ENCODE results near the gene MBD3.

The MBD3 gene

DNA sequence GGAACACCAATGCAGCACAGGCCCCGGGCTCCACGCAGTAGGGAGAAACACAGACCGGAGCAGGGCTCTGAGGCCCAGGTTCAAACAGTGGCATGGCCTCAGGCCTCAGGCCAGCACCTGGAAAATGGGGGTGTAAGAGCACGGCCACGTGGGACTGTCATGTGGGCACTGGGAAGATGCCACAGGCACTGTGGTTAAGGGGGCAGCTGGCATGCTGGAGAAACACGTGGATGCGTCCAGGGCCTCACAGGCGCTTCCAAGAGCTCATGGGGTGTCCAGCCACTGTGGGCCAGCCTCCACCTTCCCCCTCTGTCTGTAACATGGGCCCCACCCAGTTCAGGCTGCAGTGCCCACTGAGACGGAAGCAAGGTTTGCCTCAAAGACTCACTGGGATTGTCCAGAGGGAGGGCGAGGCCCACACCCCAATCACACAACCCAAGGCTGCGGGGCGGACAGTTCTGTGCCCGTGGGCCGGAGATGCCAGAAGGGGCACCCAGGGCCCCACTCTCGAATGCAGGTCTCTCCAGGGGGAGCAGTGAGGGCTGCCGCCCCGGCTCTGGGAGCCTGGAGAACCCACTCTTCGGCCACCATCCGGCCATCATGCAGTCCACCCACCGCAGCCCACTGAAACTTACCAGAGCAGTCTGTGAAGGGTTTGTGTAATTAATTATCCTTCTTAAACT lies 6.3 kb upstream of the MBD3 start:
- DNase-seq (ENCODE audit: low spot score): no peak

DNA sequence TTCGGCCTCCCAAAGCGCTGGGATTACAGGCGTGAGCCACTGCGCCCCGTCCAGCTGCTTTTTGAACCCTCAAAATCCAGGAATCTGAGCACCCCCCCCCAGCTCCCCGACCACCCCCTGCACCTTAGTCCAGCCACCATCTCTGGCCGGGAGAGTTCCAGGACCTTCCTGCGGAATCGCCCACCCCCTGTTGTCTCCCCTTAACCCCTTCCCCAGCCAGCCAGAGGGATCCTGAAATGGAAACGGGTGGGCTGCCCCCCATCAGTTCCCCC lies 772 bp upstream of the MBD3 start:
- DNase-seq (ENCODE audit: low spot score): no peak

DNA sequence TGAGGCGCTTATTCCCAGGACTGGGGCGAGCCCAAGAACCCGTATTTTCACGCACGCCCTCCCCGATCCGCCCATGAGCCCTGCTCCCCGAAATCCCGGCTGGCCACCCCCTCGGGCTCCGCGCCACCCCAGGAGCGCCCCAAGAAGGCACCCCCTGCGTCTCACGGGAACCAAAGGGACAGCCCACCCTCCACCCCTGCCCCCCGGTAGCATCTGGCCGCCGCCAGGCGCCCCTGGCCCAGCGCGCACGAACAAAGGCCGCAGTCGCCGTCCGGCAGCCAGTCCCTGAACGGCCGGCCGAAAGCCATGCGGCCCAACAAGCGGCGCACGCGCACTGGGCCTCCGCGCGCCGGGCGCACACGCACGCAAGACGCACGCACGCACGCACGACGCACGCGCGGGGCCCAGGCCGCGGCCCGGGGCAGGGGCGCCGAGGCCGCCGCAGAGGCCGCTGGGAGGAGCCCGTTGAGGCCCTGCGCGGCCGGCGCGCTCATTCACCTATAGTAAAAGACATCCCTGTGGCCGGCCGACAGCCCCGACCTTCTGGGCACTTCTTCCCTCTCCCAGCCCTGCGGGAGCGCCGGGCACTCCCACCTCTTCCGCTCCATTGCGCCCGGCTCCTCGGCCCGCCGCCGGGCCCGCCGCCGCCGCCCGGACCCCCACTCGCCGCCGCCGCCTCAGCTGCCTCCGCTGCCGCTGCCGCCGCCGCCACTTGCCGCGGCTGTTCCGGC lies 476 bp downstream of the MBD3 start:
- peak; percentile 99 for DNase-seq (ENCODE audit: low spot score)

DNA sequence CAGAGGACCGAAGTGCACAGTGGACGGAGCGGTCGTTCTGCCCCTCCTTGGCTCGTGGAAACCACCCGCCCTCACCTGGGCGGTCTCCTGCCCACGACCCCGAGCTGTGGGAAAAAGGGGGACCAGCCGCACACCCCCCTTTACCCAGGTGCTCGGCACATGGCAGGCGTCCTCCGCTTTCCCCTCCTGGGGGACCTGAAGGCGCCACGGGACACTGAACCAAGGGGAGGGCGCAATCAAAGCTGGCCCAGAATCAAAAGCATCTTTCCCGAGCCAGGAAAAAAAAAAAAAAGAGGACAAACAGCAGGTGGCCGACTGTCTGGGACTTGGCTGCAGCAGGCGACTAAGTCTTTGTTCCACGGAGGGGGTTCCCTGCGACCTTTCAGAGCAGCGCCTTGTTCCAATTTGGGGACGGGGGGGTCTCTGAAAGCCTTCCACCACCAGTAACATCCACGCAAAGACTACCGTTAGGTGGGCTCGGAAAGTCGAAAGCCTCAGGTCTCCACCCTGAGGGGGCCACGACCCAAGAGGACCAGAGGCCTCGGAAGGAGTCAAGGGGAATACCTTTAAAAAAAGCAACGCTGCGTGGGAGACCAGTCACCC lies 1.1 kb downstream of the MBD3 start:
- DNase-seq (ENCODE audit: low spot score): peak; percentile 40

DNA sequence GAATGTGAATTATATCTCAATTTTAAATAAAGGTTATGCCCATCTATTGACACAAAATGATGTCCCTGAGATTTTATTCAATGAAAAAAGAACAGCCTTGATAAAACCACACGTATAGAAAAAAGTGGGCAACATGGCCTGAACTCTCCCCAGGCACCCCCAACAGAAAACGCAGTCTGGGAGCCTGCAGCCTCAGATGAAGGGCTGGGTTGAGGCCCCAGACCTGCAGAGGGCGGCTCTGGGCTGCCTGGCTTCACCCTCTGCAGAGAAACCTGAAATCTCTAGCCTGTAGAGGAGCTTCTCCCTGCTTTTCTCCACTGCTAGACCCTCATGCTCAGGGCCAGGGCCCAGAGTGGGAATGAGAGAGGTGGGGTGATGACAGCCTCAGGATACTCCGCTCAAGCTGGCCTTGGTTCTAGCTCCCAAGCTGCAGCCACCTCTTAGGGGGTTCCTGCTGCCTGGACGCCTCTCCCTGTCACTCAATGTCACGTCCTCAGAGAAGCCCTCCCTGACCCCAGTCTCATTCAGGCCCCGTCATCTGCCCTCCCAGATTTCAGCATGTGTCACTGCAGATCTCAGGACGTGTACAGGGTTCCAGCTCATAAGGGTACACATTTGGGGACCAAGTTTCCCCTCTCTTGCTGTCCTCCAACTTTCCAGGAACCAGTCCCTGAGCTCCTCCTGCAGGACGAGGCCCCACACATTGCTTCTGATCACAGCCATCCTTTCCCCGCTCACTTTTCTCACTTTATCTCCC lies 1.8 kb downstream of the MBD3 start:
- peak; percentile 59 for DNase-seq (ENCODE audit: low spot score)

DNA sequence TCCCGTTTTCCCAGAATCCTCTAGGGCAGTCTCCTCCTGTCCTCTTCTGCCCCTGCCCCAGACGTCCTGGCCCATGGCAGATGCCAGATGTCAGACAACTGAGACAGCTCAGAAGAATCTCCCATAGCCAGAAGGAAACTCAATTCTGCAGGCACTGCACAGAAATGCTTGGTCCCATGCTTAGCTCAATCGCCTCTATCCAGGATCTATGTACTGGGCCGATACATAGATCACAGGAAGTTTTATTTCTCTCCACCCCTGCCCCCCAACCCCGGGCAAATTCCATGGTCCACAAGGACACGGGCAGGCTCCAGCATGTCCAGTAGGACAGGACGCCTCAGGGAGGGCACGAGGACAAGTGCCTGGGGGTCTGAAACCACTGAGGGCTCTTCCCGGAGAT lies 4.8 kb downstream of the MBD3 start:
- no peak for DNase-seq (ENCODE audit: low spot score)

DNA sequence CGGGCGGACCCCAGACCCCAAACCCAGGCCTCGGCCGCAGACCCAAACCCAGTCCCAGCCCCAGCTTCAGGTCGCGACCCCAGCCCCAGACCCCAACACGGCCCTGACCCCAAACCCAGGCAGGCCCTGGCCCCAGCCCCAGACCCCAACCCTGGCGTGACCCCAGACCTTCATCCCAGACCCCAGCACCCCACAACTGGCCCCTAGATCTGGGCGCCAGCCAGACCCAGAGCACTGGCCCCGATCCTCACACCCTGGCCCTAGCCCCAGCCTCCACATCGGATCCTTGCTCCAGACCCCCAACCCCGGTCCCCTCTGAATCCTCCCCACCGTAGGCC lies 7.5 kb downstream of the MBD3 start:
- DNase-seq (ENCODE audit: low spot score): no peak

DNA sequence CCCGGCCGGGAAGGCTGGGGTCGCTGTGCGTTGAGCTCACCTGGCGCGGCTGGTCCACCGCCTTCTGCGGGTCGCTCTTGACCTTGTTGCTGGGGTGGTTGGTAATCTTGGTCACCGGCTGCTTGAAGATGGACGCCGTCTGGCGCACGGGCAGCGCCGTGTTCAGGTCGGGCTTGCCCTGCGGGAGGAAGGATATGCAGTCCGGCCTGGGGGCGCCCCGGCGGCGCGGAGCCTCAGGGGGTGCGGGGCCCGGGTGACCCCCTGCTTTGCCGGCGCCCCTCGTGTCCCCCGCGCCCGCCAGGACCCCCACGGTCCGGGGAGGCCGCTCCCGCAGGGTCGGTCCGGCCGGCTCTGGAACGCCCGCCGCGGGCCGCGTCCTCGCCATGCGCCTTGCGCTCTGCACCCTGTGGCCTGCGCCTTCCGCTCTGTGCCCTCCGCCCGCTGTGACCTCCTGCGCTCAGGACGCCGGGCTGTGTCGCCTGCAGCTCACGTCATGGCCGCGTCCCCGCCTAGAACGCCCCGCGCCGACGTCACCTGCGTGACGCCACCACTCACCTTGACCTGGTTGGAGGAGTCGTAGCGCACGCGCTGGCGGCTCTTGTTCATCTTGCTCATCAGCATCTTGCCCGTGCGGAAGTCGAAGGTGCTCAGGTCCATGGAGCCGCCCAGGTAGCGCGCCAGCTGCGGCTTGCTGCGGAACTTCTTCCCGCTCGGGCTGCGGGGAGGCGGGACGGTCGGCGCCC lies 8.0 kb downstream of the MBD3 start:
- DNase-seq (ENCODE audit: low spot score): no peak

DNA sequence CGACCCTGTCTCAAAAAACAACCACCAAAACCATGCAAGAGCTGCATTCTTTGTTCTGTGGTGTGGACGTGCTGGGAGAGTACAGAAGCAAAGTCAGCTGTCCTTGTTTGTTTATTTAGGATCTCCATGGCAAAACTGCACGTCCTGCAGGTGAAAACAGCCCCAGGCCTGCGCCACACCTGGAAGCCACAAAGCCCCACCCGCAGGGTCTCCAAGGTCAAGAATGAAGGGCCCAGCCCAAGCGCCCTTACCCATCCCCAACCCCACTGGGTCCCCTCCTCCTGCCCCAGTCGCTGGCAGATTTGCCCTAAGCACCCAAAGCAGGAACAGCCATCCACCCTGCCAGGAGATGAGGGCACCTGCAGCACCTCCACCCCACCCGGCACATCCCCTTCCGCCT lies 10.5 kb downstream of the MBD3 start:
- no peak for DNase-seq (ENCODE audit: low spot score)

DNA sequence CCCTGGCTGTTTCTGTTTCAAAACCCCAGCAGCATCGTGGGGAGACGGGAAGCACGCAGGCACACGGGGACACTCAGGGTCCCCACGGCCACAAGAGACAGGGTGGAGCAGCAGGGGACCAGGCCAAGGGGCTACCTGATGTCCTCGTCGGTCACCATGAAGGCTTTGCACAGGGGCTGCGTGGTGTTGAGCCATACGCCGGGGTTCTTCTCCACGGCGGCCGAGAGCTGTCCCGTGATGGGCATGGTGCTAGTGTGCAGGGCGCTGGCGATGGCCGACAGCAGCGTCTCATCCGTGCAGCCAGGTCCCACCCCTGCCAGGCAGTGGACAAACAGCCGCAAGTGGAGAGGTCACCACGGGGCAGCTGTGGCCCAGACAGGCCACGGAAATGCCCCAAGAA lies 11.7 kb downstream of the MBD3 start:
- DNase-seq (ENCODE audit: low spot score): no peak

DNA sequence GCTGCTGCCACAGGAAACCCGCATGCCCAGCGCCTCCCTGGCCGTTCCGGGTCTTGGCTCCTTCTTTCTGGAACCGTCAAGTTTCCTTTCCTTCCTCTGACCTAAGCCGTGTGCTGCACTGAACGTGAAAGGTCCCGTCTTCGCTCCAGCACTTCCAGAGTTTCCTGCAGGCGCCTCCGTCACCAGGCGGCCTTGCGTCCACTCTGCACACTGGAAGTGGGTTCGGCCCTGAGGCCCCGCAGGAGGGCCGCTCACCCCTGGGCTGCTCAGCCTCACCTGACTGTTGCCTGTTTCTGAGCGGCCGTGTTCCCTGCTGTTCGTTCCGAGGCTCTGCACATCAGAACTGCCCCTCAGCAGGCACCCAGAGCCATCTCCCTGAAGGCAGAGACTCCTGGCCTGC lies 12.3 kb downstream of the MBD3 start:
- no peak for DNase-seq (ENCODE audit: low spot score)

DNA sequence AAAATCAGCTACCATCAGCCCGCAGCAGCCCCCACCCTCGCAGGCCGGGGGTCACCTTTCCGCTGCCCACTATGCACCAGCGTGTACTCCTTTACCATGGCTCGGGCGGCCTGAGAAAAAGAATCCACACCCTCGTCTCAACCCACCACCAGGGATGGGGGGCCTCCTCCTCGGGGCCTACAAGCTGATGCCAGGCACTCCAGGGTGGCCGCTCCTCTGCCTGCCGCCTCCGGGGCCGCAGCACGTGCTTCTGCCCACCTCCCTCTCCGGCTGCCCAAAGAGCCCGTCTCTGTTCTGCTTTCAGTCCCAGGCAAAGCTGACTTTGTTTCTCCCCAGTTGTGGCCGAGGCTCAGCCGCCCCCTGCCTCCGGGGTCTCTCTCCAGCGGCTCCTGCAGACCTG lies 13.4 kb downstream of the MBD3 start:
- no peak for DNase-seq (ENCODE audit: low spot score)

DNA sequence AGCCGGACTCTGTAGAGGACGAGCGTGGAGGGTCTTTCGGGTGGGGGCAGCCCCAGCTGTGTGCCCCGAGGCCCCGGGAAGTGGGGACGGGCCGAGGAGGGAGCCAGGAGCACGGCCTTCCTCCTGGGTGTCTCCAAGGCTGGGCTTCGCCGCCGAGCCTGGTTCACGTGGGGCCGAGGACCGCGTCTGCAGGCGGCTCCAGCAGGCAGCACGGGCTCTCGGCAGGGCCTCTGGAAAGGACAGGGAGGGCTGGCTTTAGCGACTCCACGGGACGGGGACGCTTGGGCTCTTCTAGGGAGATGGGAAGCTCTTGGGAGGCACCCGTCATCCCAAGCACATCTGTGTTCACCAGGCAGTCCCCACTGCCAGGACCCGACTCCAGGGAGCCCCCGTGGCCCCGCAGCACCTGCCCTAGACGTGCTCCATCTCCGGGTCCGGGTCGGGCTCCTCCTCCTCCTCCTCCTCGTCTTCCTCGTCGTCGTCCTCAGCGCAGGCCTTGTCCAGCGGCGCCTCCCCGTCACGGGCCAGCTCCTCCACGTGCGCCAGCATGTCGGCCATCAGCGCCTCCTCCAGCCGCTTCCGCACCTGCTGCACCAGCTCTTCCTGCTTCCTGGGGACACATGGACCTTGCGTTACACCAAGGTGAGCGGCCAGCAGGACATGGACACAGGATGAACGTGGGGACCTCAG lies 14.6 kb downstream of the MBD3 start:
- DNase-seq (ENCODE audit: low spot score): no peak

DNA sequence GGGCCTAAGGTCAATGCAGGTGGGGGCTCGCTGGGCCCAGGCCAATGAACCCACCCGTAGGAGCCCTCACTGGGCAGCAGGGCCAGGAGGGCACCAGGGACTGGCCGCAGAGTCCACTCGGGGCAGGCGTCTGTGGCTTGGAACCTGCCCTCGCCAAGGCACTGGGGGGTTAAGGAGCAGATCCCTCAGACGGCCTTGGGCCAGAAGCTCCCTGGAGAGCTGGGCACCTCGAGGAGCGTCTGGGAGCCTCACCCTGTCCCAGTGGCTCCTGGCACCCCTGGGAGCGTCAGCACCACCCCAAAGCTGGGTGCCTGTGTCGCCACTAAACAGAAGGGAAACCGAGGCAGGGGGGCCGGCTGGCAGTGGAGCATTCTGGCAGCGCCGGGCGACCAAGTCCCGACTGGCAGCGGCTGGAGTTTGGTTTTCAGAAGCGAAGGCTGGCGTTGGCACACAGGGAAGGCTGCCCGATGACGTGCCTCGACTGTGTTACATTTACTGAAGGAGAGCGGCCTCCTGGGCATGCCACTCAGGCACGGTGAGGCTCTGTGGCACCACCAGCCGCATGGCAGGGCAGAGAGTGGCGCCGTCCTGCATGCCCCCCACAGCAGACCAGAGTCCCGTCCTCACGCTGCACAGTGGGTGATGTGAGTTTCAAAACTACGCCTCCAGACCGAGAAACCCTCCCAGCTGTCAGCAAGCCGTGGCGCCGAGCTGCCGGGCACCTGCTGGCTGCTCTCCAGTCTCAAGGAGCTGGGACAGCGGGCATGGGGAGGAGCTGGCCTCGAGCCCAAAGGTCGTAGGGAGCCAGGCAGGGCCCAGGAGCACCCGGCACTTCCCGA lies 15.4 kb downstream of the MBD3 start:
- DNase-seq (ENCODE audit: low spot score): no peak

DNA sequence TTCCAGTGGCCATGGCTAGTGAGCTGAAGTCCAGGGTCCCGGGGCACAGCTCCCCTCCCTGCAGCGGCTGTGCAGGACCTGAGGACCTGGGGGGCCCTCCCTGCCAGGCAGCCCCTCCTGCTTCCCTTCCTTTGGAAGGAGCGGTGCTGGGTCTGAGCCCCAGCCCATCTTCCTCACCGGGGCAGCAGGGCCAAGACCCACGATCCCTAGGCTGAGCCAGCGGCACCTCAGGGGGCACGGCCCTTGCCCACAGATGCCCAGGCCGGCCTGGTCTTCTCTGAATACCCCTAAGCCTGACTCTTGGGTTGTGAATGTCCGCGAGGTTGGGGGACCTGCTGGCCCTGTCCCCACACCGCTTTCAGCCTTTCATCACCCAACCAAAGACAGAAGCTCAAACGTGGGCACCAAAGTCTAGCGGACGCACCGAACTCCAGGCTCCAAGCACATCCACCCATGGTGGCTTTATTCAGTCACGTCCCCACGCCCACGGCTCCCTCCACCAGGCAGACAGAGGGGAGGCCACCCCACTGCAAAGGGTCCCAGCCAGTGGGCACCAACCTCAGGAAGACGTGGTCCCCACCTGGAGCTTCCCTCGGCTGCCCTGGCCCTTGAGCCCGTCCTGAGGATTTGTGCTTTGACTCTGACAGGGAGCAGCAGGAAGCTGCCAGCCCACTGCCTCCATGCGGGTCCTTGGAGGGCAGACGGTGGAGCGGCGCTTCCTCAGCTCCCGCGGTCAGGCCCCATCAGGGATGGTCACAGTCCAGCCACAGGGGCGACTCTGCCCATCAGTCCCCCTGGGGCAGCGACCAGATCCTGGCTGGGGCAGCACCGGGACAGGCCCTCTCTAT lies 16.2 kb downstream of the MBD3 start:
- no peak for DNase-seq (ENCODE audit: low spot score)

DNA sequence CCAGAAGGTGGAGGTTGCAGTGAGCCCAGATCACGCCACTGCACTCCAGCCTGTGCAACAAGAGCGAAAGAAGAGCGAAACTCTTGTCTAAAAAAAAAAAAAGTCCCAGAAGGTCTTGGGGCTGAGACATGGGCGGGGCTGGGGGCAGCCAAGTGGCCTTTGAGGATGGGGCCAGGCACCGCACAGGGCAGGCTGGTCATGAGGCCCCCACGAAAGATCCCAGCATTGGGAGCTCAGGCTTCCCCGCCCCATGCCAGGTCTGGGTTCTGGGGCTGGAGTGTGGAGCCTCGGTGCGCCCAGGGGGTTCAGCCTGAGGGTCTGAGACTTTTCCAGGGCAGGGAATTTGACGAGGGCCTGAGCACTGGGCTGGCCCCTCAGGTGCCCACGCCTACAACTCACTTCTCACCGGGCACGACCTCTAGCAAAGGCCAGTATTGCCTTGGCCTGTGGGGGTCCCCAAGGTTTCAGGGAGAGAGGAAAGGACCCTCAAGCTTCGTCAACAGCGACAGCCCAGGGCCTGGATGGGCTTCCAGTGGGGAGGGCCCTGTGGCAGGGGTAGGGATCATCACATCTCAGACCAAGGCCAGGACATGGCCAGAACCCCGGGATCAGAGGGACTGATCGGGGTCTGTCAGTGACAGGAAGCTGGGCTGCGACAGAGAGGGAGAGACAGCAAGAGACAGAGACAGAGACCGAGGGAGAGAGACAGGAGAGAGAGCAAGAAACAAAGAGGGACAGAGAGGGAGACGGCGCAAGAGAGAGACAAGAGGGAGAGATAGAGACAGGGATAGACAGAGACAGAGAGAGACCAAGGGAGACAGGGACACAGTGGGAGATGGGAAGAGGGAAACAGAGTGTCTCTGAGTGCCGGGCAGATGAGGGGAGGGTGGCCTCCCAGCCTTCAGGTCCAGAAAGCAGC lies 17.1 kb downstream of the MBD3 start:
- DNase-seq (ENCODE audit: low spot score): no peak

DNA sequence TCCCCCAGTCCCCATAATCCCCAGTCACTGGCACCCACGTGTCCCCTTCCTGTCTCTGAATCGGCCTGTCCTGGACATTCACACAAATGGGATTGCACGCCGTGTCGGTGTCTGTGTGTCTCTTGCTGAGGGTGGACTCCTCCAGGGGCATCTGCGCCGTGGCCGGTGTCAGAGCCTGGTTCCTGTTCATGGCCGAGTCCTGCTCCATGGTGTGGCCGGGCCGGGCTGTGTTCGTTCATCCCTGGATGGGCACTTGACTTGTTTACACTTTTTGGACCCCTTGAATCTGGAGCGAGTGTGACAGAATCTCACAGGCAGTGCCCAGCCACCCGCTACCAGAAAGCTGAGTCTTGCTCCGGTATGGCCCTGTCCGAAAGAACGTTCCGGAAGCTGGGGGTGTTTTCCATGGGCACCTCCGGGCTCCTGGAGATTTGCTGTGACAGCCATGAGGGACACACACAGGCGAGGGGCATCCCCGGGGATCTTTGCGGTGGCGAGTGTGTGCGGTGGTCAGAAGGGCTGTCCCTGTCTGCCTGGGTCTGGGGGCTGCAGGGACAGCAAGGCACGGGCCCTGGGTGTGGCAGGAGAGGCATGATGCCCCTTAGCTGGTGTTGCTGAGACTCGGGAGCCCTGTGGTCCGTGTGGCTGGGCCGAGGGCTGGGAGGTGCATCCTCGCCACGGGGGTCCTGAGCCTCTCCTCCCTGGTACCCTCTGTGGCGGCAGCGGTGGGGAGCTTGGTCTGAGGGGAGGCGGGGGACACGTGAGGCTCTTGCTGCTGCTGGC lies 18.1 kb downstream of the MBD3 start:
- no peak for DNase-seq (ENCODE audit: low spot score)

DNA sequence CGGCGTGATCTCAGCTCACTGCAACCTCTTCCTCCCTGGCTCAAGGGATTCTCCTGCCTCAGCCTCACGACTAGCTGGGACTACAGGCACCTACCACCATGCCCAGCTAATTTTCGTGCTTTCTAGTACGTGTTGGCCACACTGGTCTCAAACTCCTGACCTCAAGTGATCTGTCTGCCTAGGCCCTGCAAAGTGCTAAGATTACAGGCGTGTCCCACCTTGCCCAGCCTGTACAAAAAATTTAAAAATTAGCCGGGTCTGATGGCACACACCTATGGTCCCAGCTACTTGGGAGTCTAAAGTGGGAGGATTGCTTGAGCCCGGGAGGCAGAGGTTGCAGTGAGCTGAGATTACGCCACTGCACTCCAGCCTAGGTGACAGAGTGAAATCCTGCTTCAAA lies 19.9 kb downstream of the MBD3 start:
- DNase-seq (ENCODE audit: low spot score): no peak

All from AG08396 (cell line).